HTR-8/SVneo (cell line): ENCODE data around the gene LHX3.
"Not testable (repeated sequence)": the region's sequence is repeated elsewhere in the genome, so short reads cannot be mapped to it uniquely, and the experiment has no call there.

Experiments
- DNase-seq: peaks from one replicate; pipeline ENCODE4 v3.0.0; 2011; ENCODE audit warnings: low spot score, mixed read lengths; ENCODE audit not compliant: insufficient read length
- FAIRE-seq: peaks from 2 replicates; lab custom pipeline; 2011; peaks lifted over from hg19 to GRCh38; lab: Jason Lieb, UNC

The LHX3 gene

GRCh38 chr9:136242918-136243525 is 38.1 kb upstream of the LHX3 start:
- DNase-seq (no peak), FAIRE-seq (no peak)

GRCh38 chr9:136242248-136242647 is 37.3 kb upstream of the LHX3 start:
- no peak for FAIRE-seq

GRCh38 chr9:136241542-136241941 is 36.6 kb upstream of the LHX3 start:
- FAIRE-seq = no peak
- no peak for DNase-seq

More at GRCh38 chr9:136242248-136242647, 37.3 kb upstream of the LHX3 start:
- no peak for DNase-seq

GRCh38 chr9:136240941-136241340 is 36.0 kb upstream of the LHX3 start:
- no peak for FAIRE-seq
- no peak for DNase-seq

GRCh38 chr9:136239983-136240330 is 35.0 kb upstream of the LHX3 start:
- DNase-seq (no peak), FAIRE-seq (no peak)

- FAIRE-seq (no peak), DNase-seq (no peak)
Measured at GRCh38 chr9:136239135-136239982, 34.4 kb upstream of the LHX3 start.

GRCh38 chr9:136238342-136238732 is 33.4 kb upstream of the LHX3 start:
- FAIRE-seq = no peak
- no peak for DNase-seq

GRCh38 chr9:136237486-136238341 is 32.8 kb upstream of the LHX3 start:
- no peak for DNase-seq
- no peak for FAIRE-seq

GRCh38 chr9:136236471-136237410 is 31.8 kb upstream of the LHX3 start:
- not testable (repeated sequence) for DNase-seq, FAIRE-seq

GRCh38 chr9:136235709-136236455 is 31.0 kb upstream of the LHX3 start:
- no peak for DNase-seq
- no peak for FAIRE-seq

GRCh38 chr9:136235171-136235570 is 30.2 kb upstream of the LHX3 start:
- DNase-seq = no peak
- no peak for FAIRE-seq

GRCh38 chr9:136234597-136234996 is 29.7 kb upstream of the LHX3 start:
- DNase-seq (no peak), FAIRE-seq (no peak)

GRCh38 chr9:136233868-136234267 is 28.9 kb upstream of the LHX3 start:
- no peak for FAIRE-seq

GRCh38 chr9:136233411-136233810 is 28.5 kb upstream of the LHX3 start:
- DNase-seq (no peak), FAIRE-seq (no peak)

More at GRCh38 chr9:136233868-136234267, 28.9 kb upstream of the LHX3 start:
- DNase-seq = no peak

- FAIRE-seq = no peak
- no peak for DNase-seq
Measured at GRCh38 chr9:136232969-136233368, 28.0 kb upstream of the LHX3 start.

- FAIRE-seq (no peak), DNase-seq (no peak)
Measured at GRCh38 chr9:136231478-136232297, 26.8 kb upstream of the LHX3 start.

GRCh38 chr9:136230773-136231172 is 25.8 kb upstream of the LHX3 start:
- no peak for FAIRE-seq
- no peak for DNase-seq

GRCh38 chr9:136230365-136230764 is 25.4 kb upstream of the LHX3 start:
- FAIRE-seq = no peak
- no peak for DNase-seq
